ENCODE measurements around the gene DNAJC15. TPM values are rescaled to one million over a fixed set of nuclear protein-coding genes. Genes with fewer than 3 reads are reported as not detected.

Gene DNAJC15
- total RNA-seq, 2 donors from 2014 or later, result 7.6 to 10.7 TPM

DNA sequence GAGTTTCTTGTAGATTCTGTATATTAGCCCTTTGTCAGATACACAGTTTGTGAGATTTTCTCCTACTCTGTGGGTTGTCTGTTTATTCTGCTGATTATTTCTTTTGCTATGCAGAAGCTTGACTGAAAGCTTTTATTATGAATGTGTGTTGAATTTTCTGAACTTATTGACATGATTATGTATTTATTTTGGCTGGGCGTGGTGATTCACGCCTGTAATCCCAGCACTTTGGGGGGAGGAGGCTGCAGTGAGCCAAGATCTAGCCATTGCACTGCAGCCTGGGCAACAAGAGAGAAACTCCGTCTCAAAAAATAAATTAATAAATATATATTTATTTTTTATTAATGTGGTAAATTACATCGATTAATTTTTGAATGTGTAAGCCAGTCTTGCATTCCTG lies 78.9 kb downstream of the DNAJC15 start:
- Histone ChIP-seq H3K36me3 (no peaks in the 10 kb centered on the region), H3K9me3 (no peaks in the 10 kb centered on the region), H3K27me3 (replicated peaks; ENCODE audit: insufficient read depth) (no peaks in the 10 kb centered on the region), H3K4me1 (ENCODE audit: control insufficient read depth in 1 of 2, low read depth in 2 of 2) (peaks cover 0 to 8% of the 10 kb centered on the region in 2 donors), H3K27ac (no peak overlapping the region), H3K4me3 (no peak overlapping the region)
- ATAC-seq (ENCODE audit: insufficient number of reproducible peaks, low FRiP score, low read depth), result no peak
- TF ChIP-seq, protein P1, sequence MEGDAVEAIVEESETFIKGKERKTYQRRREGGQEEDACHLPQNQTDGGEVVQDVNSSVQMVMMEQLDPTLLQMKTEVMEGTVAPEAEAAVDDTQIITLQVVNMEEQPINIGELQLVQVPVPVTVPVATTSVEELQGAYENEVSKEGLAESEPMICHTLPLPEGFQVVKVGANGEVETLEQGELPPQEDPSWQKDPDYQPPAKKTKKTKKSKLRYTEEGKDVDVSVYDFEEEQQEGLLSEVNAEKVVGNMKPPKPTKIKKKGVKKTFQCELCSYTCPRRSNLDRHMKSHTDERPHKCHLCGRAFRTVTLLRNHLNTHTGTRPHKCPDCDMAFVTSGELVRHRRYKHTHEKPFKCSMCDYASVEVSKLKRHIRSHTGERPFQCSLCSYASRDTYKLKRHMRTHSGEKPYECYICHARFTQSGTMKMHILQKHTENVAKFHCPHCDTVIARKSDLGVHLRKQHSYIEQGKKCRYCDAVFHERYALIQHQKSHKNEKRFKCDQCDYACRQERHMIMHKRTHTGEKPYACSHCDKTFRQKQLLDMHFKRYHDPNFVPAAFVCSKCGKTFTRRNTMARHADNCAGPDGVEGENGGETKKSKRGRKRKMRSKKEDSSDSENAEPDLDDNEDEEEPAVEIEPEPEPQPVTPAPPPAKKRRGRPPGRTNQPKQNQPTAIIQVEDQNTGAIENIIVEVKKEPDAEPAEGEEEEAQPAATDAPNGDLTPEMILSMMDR (IDR thresholded peaks at IDR 0.05), result no peak
- no peak for DNase-seq (ENCODE audit: low spot score)

DNA sequence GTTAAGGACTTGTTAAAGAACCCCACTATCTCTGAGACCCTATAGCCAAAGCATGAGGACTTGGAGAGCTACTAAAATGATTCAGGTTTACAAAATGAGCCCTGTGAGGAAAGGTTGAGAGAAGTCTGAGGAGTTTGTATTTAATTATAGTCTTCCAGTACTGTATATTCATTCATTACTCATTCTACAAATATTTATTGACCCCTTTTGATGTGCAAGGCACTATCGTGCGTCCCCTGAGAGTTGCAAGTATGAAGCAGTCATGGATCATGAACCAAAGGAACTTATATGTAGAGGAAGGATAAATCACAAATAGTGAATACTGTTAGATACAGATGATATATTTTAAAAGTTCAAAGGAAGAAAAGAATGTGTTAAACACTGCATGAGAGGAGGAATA lies 84.4 kb downstream of the DNAJC15 start:
- H3K4me3 ChIP-seq, result no peak overlapping the region
- H3K36me3 ChIP-seq, result no peaks in the 10 kb centered on the region
- ATAC-seq (ENCODE audit: insufficient number of reproducible peaks, low FRiP score, low read depth), result no peak
- H3K9me3 ChIP-seq, result no peaks in the 10 kb centered on the region
- H3K4me1 ChIP-seq (ENCODE audit: control insufficient read depth in 1 of 2, low read depth in 2 of 2), result peaks cover 0 to 8% of the 10 kb centered on the region in 2 donors
- TF ChIP-seq, protein P1 (IDR thresholded peaks at IDR 0.05), result no peak
- H3K27me3 ChIP-seq (replicated peaks; ENCODE audit: insufficient read depth), result no peaks in the 10 kb centered on the region
- H3K27ac ChIP-seq, result no peak overlapping the region
- DNase-seq (ENCODE audit: low spot score), result no peak

DNA sequence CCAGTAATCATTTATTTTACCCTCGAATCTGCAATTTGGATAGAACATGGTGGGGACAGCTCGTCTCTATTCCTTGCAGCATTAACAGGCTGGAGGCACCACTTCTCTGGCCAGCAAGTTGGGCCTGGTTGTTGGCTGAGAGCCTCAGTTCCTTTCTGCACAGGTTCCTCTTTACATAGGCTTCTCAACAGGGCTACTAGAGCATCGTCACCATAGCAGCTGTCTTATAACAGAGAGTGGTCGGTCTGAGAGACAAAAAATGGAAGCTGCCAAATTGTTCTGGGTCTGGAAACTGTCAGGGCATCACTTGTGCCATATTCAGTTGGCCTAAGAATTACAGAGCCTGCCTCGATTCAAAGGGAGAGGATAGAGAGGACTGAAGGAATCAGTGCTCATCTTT lies 86.7 kb downstream of the DNAJC15 start:
- Histone ChIP-seq H3K27me3 (replicated peaks; ENCODE audit: insufficient read depth) (no peaks in the 10 kb centered on the region), H3K4me1 (ENCODE audit: control insufficient read depth in 1 of 2, low read depth in 2 of 2) (no peaks in the 10 kb centered on the region), H3K36me3 (no peaks in the 10 kb centered on the region), H3K9me3 (no peaks in the 10 kb centered on the region), H3K27ac (no peak overlapping the region), H3K4me3 (no peak overlapping the region)
- no peak for DNase-seq (ENCODE audit: low spot score)
- TF ChIP-seq, protein P1 (IDR thresholded peaks at IDR 0.05), result no peak
- no peak for ATAC-seq (ENCODE audit: insufficient number of reproducible peaks, low FRiP score, low read depth)

DNA sequence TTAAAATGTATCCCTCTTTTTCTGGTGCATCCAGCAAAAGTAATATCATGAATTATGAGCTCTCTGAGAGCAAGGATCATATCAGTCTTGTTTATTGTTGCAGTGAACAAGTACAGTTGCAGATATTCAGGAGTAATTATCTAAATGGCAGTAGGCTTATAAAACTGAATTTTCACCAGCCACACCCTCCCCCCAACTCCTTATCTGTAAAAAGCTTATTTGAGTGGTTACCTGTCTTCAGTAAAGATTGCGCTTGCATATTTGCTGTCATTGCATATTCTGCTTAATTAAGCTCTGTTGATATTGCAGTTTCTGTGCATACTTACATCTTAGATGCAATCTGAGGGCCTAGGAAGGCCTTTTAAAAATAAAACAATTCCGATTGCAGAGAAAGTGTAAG lies 87.3 kb downstream of the DNAJC15 start:
- H3K36me3 ChIP-seq, result no peaks in the 10 kb centered on the region
- TF ChIP-seq, protein P1 (IDR thresholded peaks at IDR 0.05), result no peak

DNA sequence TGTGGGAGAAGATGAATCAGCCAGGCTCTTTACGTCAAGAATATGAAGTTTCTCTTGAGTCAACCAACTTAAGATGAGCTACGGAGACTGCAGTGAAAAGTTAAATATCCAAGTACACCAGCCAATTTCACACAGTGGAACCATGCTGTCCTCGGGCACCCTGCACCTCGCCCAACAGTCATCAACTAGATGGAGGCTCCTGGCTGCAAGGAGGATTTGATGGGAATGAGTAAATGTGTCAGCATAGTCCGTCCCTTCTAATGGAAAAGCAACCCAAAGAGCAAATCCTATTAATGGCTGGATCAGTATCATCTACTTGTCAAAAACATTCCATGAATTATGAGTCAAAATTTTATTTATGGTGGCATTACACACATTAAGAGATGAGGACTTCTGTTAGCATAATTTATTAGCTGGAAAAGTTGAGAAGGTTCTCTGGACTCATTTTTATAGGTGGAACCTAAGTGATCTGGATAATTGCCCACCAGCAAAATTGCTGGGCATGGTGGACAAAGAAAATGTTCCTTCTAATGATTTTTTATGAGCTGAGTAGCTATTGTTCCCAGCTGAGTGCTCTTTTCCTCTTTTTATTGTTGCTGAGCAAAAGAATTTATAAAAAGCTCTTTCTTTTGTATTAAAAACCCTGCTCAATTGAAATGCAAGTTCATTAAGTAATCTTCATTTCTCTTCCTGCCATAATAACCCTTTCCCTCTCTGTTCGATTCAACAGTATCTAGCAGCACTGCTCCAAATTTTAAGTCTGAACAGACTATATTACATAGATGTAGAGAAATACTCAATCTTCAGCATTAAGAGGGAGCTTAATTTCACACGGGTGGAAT lies 88.4 kb downstream of the DNAJC15 start:
- Histone ChIP-seq H3K4me3 (no peak overlapping the region), H3K9me3 (no peaks in the 10 kb centered on the region), H3K27me3 (replicated peaks; ENCODE audit: insufficient read depth) (no peaks in the 10 kb centered on the region), H3K4me1 (ENCODE audit: control insufficient read depth in 1 of 2, low read depth in 2 of 2) (no peaks in the 10 kb centered on the region), H3K27ac (no peak overlapping the region), H3K36me3 (no peaks in the 10 kb centered on the region)
- DNase-seq (ENCODE audit: low spot score) (no peak), ATAC-seq (ENCODE audit: insufficient number of reproducible peaks, low FRiP score, low read depth) (no peak)
- TF ChIP-seq, protein P1 (IDR thresholded peaks at IDR 0.05), result no peak

More for the DNA sequence above, 87.3 kb downstream of the DNAJC15 start:
- Histone ChIP-seq H3K27ac (no peak overlapping the region), H3K9me3 (no peaks in the 10 kb centered on the region), H3K27me3 (replicated peaks; ENCODE audit: insufficient read depth) (no peaks in the 10 kb centered on the region), H3K4me3 (no peak overlapping the region), H3K4me1 (ENCODE audit: control insufficient read depth in 1 of 2, low read depth in 2 of 2) (no peaks in the 10 kb centered on the region)
- no peak for DNase-seq (ENCODE audit: low spot score)
- no peak for ATAC-seq (ENCODE audit: insufficient number of reproducible peaks, low FRiP score, low read depth)
